SIG-M5 treated with dmso at 0.1 percent for 504 hours (cell line): ENCODE data around the gene MUC13.

Source experiments
- DNase-seq: peaks from one replicate; lab custom pipeline; 2025; ENCODE audit not compliant: unreplicated experiment; lab: John Stamatoyannopoulos, UW

Gene MUC13

GRCh38 chr3:124951511-124952281 lies 17.1 kb upstream of the MUC13 start:
- DNase-seq, result no peak

GRCh38 chr3:124950026-124950425 lies 15.5 kb upstream of the MUC13 start:
- DNase-seq, result no peak

GRCh38 chr3:124942613-124943012 lies 8.1 kb upstream of the MUC13 start:
- DNase-seq, result no peak

GRCh38 chr3:124941771-124942170 lies 7.2 kb upstream of the MUC13 start:
- DNase-seq, result peak; percentile 16

GRCh38 chr3:124939661-124940060 lies 5.1 kb upstream of the MUC13 start:
- DNase-seq, result no peak

GRCh38 chr3:124938896-124939295 lies 4.3 kb upstream of the MUC13 start:
- no peak for DNase-seq

GRCh38 chr3:124937049-124937448 lies 2.5 kb upstream of the MUC13 start:
- no peak for DNase-seq

GRCh38 chr3:124935794-124936542 lies 1.4 kb upstream of the MUC13 start:
- no peak for DNase-seq

GRCh38 chr3:124935264-124935663 lies 713 bp upstream of the MUC13 start:
- no peak for DNase-seq

- peak; percentile 62 for DNase-seq
These were observed 6.0 kb downstream of the MUC13 start for GRCh38 chr3:124928333-124929202.

- DNase-seq, result no peak
These were observed 6.9 kb downstream of the MUC13 start for GRCh38 chr3:124927574-124928045.

GRCh38 chr3:124926426-124927101 lies 8.0 kb downstream of the MUC13 start:
- DNase-seq, result peak; percentile 56

- no peak for DNase-seq
These were observed 9.8 kb downstream of the MUC13 start for GRCh38 chr3:124924741-124925140.

GRCh38 chr3:124923833-124924232 lies 10.7 kb downstream of the MUC13 start:
- DNase-seq, result peak; percentile 13

GRCh38 chr3:124920718-124921117 lies 13.8 kb downstream of the MUC13 start:
- no peak for DNase-seq

- no peak for DNase-seq
These were observed 14.8 kb downstream of the MUC13 start for GRCh38 chr3:124919756-124920155.

- no peak for DNase-seq
These were observed 16.0 kb downstream of the MUC13 start for GRCh38 chr3:124918524-124918923.

GRCh38 chr3:124916837-124917409 lies 17.6 kb downstream of the MUC13 start:
- DNase-seq, result peak; percentile 29

- DNase-seq, result no peak
These were observed 19.3 kb downstream of the MUC13 start for GRCh38 chr3:124915254-124915653.

- DNase-seq, result no peak
These were observed 26.6 kb downstream of the MUC13 start for GRCh38 chr3:124907957-124908356.
